Caco-2 (cell line): ENCODE results near the gene TMEM220. TPM values are rescaled to one million over a fixed set of nuclear protein-coding genes. Genes with fewer than 3 reads are reported as not detected.

Experiments
- BruUV-seq: library from RNA; stranded (reverse); fragments of 400-500 nt; replicated peaks from 2 replicates; lab custom pipeline; 2021; lab: Mats Ljungman, UMichigan
- CTCF ChIA-PET: fragments of 300-600 bp; sonication (Branson Sonifier 250); formaldehyde crosslinking; loops from one replicate; lab custom pipeline; 2022; ENCODE audit warnings: antibody characterized with exemption; lab: Charles Lee
- POLR2A ChIA-PET: fragments of 300-600 bp; sonication (Branson Sonifier 250); formaldehyde crosslinking; loops from one replicate; lab custom pipeline; 2022; ENCODE audit warnings: antibody characterized with exemption; lab: Charles Lee
- DNase-seq, 2 experiments: peaks; one replicate each; pipeline versions ENCODE4 v3.0.0 to v3.0.0-alpha.2; 2020 to 2022
- H3K27me3 ChIP-seq: replicated peaks from 2 replicates; pipeline ENCODE4 v1.6.0; 2011; ENCODE audit warnings: low read length; ENCODE audit not compliant: control insufficient read depth, insufficient read depth
- H3K36me3 ChIP-seq: 2 replicates; pipeline ENCODE4 v1.5.1; 2011; ENCODE audit warnings: low read length; ENCODE audit not compliant: control insufficient read depth, insufficient read depth
- H3K4me1 ChIP-seq: fragments of 250-450 bp; sonication (Bioruptor Pico); 2 replicates; pipeline ENCODE4 v1.5.1; 2020; ENCODE audit warnings: mild to moderate bottlenecking
- H3K4me3 ChIP-seq: 2 replicates; pipeline ENCODE4 v1.5.1; 2011; ENCODE audit warnings: low read depth, mild to moderate bottlenecking, control low read depth, low read length
- H3K9me3 ChIP-seq: fragments of 250-450 bp; sonication (Bioruptor Pico); 2 replicates; pipeline ENCODE4 v1.5.1; 2020; ENCODE audit warnings: mild to moderate bottlenecking, moderate library complexity
- H3K27ac Mint-ChIP-seq: one replicate; pipeline ENCODE4 v1.8.0; 2022; ENCODE audit warnings: mixed read lengths; ENCODE audit not compliant: unreplicated experiment
- H3K27me3 Mint-ChIP-seq: one replicate; pipeline ENCODE4 v1.8.0; 2022; ENCODE audit warnings: mixed read lengths; ENCODE audit not compliant: insufficient read depth, unreplicated experiment
- H3K36me3 Mint-ChIP-seq: one replicate; pipeline ENCODE4 v1.8.0; 2022; ENCODE audit warnings: mild to moderate bottlenecking, mixed read lengths; ENCODE audit not compliant: insufficient read depth, unreplicated experiment
- H3K4me1 Mint-ChIP-seq: one replicate; pipeline ENCODE4 v1.8.0; 2022; ENCODE audit warnings: low read depth, mixed read lengths; ENCODE audit not compliant: unreplicated experiment
- H3K4me3 Mint-ChIP-seq: one replicate; pipeline ENCODE4 v1.8.0; 2022; ENCODE audit warnings: mild to moderate bottlenecking, moderate library complexity, mixed read lengths; ENCODE audit not compliant: unreplicated experiment
- H3K9me3 Mint-ChIP-seq: one replicate; pipeline ENCODE4 v1.8.0; 2022; ENCODE audit warnings: mixed read lengths; ENCODE audit not compliant: unreplicated experiment
- CTCF ChIP-seq, 2 experiments: fragments of 200-600 bp in 1 of 2; IDR thresholded peaks; 1 replicate in 1 of 2; 2 replicates in 1 of 2; pipeline versions ENCODE4 v1.5.1 to v1.8.0; 2011 to 2022; ENCODE audit warnings: antibody characterized with exemption in 1 of 2, control low read depth in 1 of 2, inconsistent platforms in 1 of 2, low read depth in 1 of 2, low read length in 1 of 2, mild to moderate bottlenecking in 1 of 2, moderate library complexity in 1 of 2; ENCODE audit not compliant: insufficient read depth in 1 of 2, severe bottlenecking in 1 of 2, unreplicated experiment in 1 of 2
- intact Hi-C: fragments of 100-400 bp; cut with micrococcal nuclease; formaldehyde crosslinking; loops from one replicate; pipeline ENCODE4 v1.10.0; 2022; ENCODE audit not compliant: unreplicated experiment
- total RNA-seq: library from RNA; stranded (reverse); gene quantifications from 2 replicates; pipeline ENCODE4 v1.2.3, GENCODE V29; 2022

TMEM220 gene
- total RNA-seq, 1 experiment from 2014 or later: not detected

GRCh38 chr17:10739386-10739785 lies 9.6 kb upstream of the TMEM220 start:
- H3K4me3 ChIP-seq: no peak overlapping the region
- Mint-ChIP-seq H3K9me3 (no peaks in the 10 kb centered on the region), H3K27me3 (no peaks in the 10 kb centered on the region), H3K36me3 (peaks cover 6% of the 10 kb centered on the region), H3K27ac (no peak overlapping the region), H3K4me3 (no peak overlapping the region), H3K4me1 (peaks cover 7% of the 10 kb centered on the region)
- intact Hi-C loops: loop anchor here (5.0 to 10.0 kb wide), 2 partner anchors 58 to 95 kb away; no protein-coding TSS in a partner anchor
- no peak for DNase-seq
- no TSS peak for BruUV-seq
- ChIA-PET CTCF (no interaction called here), POLR2A (no interaction called here)
- no peaks in the 10 kb centered on the region for H3K36me3 ChIP-seq
- H3K27me3 ChIP-seq: no peaks in the 10 kb centered on the region
- H3K4me1 ChIP-seq: no peaks in the 10 kb centered on the region
- no peaks in the 10 kb centered on the region for H3K9me3 ChIP-seq
- no peak for TF ChIP-seq CTCF (IDR thresholded peaks at IDR 0.05; ENCODE audit: insufficient read depth in 1 of 2, low read depth in 1 of 2, low read length in 1 of 2, severe bottlenecking in 1 of 2, unreplicated experiment in 1 of 2)

GRCh38 chr17:10738521-10739258 lies 8.9 kb upstream of the TMEM220 start:
- Mint-ChIP-seq H3K36me3 (peaks cover 6% of the 10 kb centered on the region), H3K4me3 (no peak overlapping the region), H3K4me1 (peaks cover under 1% of the 10 kb centered on the region), H3K9me3 (no peaks in the 10 kb centered on the region), H3K27ac (no peak overlapping the region), H3K27me3 (no peaks in the 10 kb centered on the region)
- no peaks in the 10 kb centered on the region for H3K4me1 ChIP-seq
- no peaks in the 10 kb centered on the region for H3K9me3 ChIP-seq
- no peak for DNase-seq
- H3K27me3 ChIP-seq: no peaks in the 10 kb centered on the region
- no TSS peak for BruUV-seq
- no peaks in the 10 kb centered on the region for H3K36me3 ChIP-seq
- intact Hi-C loops: loop anchor here (5.0 to 10.0 kb wide), 2 partner anchors 59 to 94 kb away; no protein-coding TSS in a partner anchor
- POLR2A ChIA-PET: no interaction called here
- H3K4me3 ChIP-seq: no peak overlapping the region
- TF ChIP-seq CTCF (IDR thresholded peaks at IDR 0.05; ENCODE audit: insufficient read depth in 1 of 2, low read depth in 1 of 2, low read length in 1 of 2, severe bottlenecking in 1 of 2, unreplicated experiment in 1 of 2): no peak
- CTCF ChIA-PET: interaction anchor here (2.4 kb wide), 1 partner anchor 92 kb away, joined by 9 read pairs; no protein-coding TSS in a partner anchor

- Mint-ChIP-seq H3K36me3 (peaks cover 6% of the 10 kb centered on the region), H3K4me3 (no peak overlapping the region), H3K27ac (no peak overlapping the region), H3K4me1 (peaks cover 6% of the 10 kb centered on the region), H3K9me3 (no peaks in the 10 kb centered on the region), H3K27me3 (no peaks in the 10 kb centered on the region)
- ChIA-PET CTCF (interaction anchor here (0.7 to 2.4 kb wide), 4 partner anchors 19 to 138 kb away, joined by 3 to 35 read pairs (median 6); no protein-coding TSS in a partner anchor), POLR2A (interaction anchor here (0.7 kb wide), 1 partner anchor 107 kb away, joined by 4 read pairs; no protein-coding TSS in a partner anchor)
- Histone ChIP-seq H3K9me3 (no peaks in the 10 kb centered on the region), H3K4me1 (0 out of 2 replicates have a peak, but pooled peaks cover 5% of the 10 kb centered on the region), H3K27me3 (no peaks in the 10 kb centered on the region), H3K36me3 (no peaks in the 10 kb centered on the region), H3K4me3 (no peak overlapping the region)
- no TSS peak for BruUV-seq
- DNase-seq: no peak
- no peak for TF ChIP-seq CTCF (IDR thresholded peaks at IDR 0.05; ENCODE audit: insufficient read depth in 1 of 2, low read depth in 1 of 2, low read length in 1 of 2, severe bottlenecking in 1 of 2, unreplicated experiment in 1 of 2)
- intact Hi-C loops: loop anchor here (1.0 to 10.0 kb wide), 3 partner anchors 60 to 108 kb away; no protein-coding TSS in a partner anchor
Observed at GRCh38 chr17:10737736-10738135, 7.9 kb upstream of the TMEM220 start.
